Stimulated activated naive CD8-positive, alpha-beta T cell treated with anti-CD3 and anti-CD28 coated beads, Interleukin-15, amount 100 ng/mL, for 72 hours (primary cell): ENCODE results near the gene WSCD2.

Experiments used
- ATAC-seq: fragments of 150-1000 bp; cut with Tn5 transposase; 2 replicates; pipeline ENCODE4 v1.10.0; 2021; ENCODE audit warnings: mild to moderate bottlenecking, moderate library complexity
- DNase-seq, 2 donors: peaks; one replicate each; pipeline ENCODE4 v3.0.0; 2021 to 2022
- H3K27ac Mint-ChIP-seq, 2 donors: one replicate each; pipeline ENCODE4 v1.8.0; 2022; ENCODE audit warnings: mild to moderate bottlenecking in 2 of 2, mixed read lengths in 2 of 2, moderate library complexity in 2 of 2
- H3K27me3 Mint-ChIP-seq: one replicate; pipeline ENCODE4 v1.8.0; 2022; ENCODE audit warnings: mixed read lengths
- H3K4me1 Mint-ChIP-seq: one replicate; pipeline ENCODE4 v1.8.0; 2022; ENCODE audit warnings: mild to moderate bottlenecking, mixed read lengths
- H3K4me3 Mint-ChIP-seq, 2 donors: one replicate each; pipeline ENCODE4 v1.8.0; 2022; ENCODE audit warnings: mild to moderate bottlenecking in 2 of 2, mixed read lengths in 2 of 2, moderate library complexity in 1 of 2
- H3K9me3 Mint-ChIP-seq, 2 donors: one replicate each; pipeline ENCODE4 v1.8.0; 2022; ENCODE audit warnings: mixed read lengths in 2 of 2

Gene WSCD2

DNA sequence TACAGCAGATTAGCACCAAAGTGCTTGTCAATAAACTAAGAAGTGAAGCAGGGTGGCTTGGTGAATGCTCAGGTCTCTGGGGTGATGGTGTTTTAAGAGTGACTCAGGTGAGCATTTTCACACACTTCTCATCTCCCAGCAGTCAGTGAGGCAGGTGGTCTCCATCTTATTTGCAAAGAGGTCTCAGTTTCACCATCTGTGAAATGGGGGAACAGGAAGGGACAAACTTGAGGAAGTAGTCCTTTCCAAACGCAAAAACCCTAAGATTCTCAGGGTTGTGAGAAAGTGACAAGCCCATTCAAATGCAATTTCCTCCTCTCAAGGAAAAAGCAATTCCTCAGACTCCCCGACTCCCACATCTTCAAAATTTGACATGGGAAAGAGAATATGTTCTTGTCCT is 155.9 kb downstream of the WSCD2 start:
- Mint-ChIP-seq H3K27me3 (peaks cover 40% of the 10 kb centered on the region), H3K4me3 (no peak overlapping the region), H3K27ac (no peak overlapping the region), H3K9me3 (no peaks in the 10 kb centered on the region), H3K4me1 (no peaks in the 10 kb centered on the region)
- DNase-seq (no peak), ATAC-seq (no peak)

- H3K4me1 Mint-ChIP-seq: no peaks in the 10 kb centered on the region
- DNase-seq: no peak
- H3K27ac Mint-ChIP-seq: no peak overlapping the region
- H3K4me3 Mint-ChIP-seq: no peak overlapping the region
- peaks cover 43% of the 10 kb centered on the region for H3K27me3 Mint-ChIP-seq
- ATAC-seq: no peak
- no peaks in the 10 kb centered on the region for H3K9me3 Mint-ChIP-seq
Measured at GRCh38 chr12:108287227-108287626, 158.1 kb downstream of the WSCD2 start.

DNA sequence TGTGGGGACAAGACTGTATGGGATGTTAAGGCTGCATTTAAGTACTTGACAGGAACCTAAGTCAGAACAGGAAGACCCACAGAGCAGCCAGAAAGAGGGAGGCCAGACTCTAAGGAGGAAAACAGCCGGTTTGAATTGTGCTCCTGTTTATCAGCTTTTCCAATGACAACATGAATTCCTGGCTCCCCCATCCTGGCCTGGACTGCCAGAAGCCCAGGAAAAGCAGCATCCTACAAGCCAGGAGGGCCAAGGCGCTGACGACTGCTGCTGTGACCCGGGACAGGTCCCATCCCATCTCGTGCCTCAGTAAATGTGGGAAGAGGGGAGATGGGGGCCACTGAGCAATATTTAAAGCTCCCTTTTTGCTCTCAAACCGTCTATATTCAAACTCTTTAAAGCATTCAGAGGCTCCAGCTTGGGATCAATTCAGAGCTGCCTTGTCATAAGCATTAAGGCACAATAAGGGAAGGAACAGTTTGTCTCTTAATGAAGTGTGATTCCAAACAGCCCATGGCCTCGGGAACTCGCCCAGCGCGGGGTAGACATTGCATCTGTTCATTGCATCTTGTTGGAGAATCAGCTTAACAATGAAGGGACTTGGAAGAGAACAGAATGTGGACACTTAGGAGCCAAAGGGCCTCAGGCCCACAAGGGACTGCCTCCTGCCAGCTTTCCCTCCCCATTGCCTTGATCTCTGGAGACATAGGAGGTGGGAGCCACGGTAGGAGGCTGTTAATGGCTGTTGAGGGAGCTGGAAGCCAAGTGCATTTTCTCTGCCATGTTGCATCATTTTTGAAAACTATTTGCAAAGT is 160.5 kb downstream of the WSCD2 start:
- Mint-ChIP-seq H3K4me3 (no peak overlapping the region), H3K27ac (no peak overlapping the region), H3K27me3 (peaks cover 28% of the 10 kb centered on the region), H3K4me1 (no peaks in the 10 kb centered on the region), H3K9me3 (no peaks in the 10 kb centered on the region)
- no peak for DNase-seq
- no peak for ATAC-seq

GRCh38 chr12:108295641-108296040 is 166.6 kb downstream of the WSCD2 start:
- Mint-ChIP-seq H3K4me1 (no peaks in the 10 kb centered on the region), H3K27me3 (peaks cover 27% of the 10 kb centered on the region), H3K27ac (no peak overlapping the region), H3K4me3 (no peak overlapping the region), H3K9me3 (no peaks in the 10 kb centered on the region)
- DNase-seq: no peak
- ATAC-seq: peak; percentile 4

DNA sequence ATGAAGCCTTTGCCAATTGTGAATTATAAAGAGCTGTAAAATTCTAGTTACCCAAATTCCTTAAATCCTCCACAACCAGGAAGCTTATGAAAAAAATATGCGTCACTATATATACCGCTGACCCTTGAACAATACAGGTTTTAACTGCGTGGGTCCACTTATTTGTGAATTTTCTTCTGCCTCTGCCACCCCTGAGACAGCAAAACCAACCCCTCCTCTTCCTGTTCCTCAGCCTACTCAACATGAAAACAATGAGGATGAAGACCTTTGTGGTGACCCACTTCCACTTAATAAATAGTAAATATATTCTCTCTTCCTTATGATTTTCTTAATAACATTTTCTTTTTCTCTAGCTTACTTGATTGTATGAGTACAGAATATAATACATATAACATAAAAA is 167.9 kb downstream of the WSCD2 start:
- Mint-ChIP-seq H3K4me1 (no peaks in the 10 kb centered on the region), H3K9me3 (peaks cover 0 to 7% of the 10 kb centered on the region in 2 donors), H3K4me3 (no peak overlapping the region), H3K27ac (no peak overlapping the region), H3K27me3 (peaks cover 21% of the 10 kb centered on the region)
- ATAC-seq (no peak), DNase-seq (no peak)

GRCh38 chr12:108297424-108297823 is 168.3 kb downstream of the WSCD2 start:
- Mint-ChIP-seq H3K27ac (no peak overlapping the region), H3K4me3 (no peak overlapping the region), H3K27me3 (peaks cover 21% of the 10 kb centered on the region), H3K4me1 (no peaks in the 10 kb centered on the region), H3K9me3 (peaks cover 0 to 11% of the 10 kb centered on the region in 2 donors)
- DNase-seq: no peak
- no peak for ATAC-seq

DNA sequence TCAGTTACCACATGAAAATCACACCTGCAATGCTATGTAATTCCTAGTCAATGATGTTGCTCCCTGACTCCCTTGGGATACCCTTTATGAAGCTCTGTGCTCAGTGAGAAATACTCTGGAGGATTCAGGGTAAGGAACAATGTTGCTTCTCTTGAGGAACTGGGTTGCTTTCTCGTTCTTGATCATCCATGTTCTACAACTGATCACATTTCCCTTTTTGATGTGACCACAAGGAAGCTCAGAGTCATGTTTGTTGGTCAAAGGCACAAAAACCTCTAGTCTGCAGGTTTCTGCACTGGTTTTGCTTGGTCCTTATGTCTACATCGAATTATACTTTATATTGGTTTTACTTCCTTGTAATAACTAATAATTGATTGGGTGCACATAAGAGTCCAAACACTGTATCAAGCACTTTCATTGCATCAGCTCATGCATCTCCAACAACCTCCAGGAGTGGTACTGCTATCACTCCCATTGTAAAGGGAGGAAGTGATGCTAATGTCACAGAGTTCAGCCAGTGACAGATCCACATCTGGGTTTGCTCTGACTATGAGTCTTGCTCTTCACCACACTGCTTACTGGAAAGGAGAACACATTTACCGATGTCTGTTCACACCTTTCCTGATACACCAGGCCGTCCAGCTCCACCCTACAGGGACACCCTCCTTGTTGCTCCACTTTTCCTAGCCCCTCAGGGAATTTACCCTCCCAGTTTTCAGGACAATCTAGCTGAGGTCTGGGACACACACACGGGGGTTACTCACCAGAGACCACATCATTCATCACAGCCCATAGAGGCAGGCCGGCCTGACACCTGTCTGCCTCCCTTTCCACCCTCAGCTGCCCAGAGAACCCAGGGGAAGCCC is 169.0 kb downstream of the WSCD2 start:
- ATAC-seq (peak; percentile 75), DNase-seq (no peak)
- Mint-ChIP-seq H3K27ac (peak overlapping the region in 1 of 2 donors; percentile 12), H3K27me3 (peaks cover 21% of the 10 kb centered on the region), H3K9me3 (peaks cover 0 to 11% of the 10 kb centered on the region in 2 donors), H3K4me3 (no peak overlapping the region), H3K4me1 (no peaks in the 10 kb centered on the region)

GRCh38 chr12:108298761-108299275 is 169.7 kb downstream of the WSCD2 start:
- no peak overlapping the region for H3K4me3 Mint-ChIP-seq
- no peaks in the 10 kb centered on the region for H3K4me1 Mint-ChIP-seq
- no peak overlapping the region for H3K27ac Mint-ChIP-seq
- DNase-seq (no peak), ATAC-seq (no peak)
- peaks cover 25% of the 10 kb centered on the region for H3K27me3 Mint-ChIP-seq
- peaks cover 0 to 11% of the 10 kb centered on the region in 2 donors for H3K9me3 Mint-ChIP-seq

DNA sequence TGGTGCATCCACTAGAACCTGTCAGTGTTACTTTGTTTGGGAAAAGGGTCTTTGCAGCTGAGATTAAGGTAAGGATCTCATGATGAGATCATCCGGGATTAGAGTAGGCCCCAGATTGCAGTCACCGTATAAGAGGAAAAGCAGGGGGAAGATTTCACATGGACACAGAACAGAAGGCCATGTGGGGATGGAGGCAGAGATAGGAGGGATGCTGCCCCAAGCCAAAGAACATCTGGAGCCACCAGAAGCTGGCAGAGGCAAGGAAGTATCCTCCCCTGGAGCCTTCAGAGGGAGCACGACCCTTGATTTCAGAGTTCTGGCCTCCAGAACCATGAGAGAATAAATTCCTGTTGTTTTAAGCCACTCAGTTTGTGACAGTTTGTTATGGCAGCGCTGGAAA is 170.4 kb downstream of the WSCD2 start:
- Mint-ChIP-seq H3K9me3 (peaks cover 0 to 11% of the 10 kb centered on the region in 2 donors), H3K4me1 (no peaks in the 10 kb centered on the region), H3K27me3 (peaks cover 32% of the 10 kb centered on the region), H3K4me3 (no peak overlapping the region), H3K27ac (no peak overlapping the region)
- no peak for DNase-seq
- no peak for ATAC-seq
